Measurements from ENCODE around the gene PSMD12.

DNA sequence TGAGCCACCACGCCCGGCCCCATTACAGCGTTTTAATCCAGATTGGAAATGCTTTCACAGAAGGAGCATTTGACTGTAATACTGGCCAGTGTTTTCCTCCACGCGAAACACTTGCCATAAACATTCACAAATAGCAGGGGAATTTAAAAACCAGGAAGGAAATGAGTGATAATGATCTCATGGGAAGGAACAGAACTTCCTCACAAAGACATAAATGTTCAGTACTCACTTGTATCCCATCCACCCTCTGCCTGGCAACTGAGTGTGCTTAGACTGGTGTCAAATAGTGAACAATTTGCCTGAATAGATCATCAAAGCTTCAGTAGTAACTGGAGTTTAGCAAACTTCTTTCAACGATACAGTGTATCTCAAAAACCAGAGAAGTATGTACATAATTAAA is 54.1 kb downstream of the PSMD12 start:
- TF ChIP-seq, protein P1, sequence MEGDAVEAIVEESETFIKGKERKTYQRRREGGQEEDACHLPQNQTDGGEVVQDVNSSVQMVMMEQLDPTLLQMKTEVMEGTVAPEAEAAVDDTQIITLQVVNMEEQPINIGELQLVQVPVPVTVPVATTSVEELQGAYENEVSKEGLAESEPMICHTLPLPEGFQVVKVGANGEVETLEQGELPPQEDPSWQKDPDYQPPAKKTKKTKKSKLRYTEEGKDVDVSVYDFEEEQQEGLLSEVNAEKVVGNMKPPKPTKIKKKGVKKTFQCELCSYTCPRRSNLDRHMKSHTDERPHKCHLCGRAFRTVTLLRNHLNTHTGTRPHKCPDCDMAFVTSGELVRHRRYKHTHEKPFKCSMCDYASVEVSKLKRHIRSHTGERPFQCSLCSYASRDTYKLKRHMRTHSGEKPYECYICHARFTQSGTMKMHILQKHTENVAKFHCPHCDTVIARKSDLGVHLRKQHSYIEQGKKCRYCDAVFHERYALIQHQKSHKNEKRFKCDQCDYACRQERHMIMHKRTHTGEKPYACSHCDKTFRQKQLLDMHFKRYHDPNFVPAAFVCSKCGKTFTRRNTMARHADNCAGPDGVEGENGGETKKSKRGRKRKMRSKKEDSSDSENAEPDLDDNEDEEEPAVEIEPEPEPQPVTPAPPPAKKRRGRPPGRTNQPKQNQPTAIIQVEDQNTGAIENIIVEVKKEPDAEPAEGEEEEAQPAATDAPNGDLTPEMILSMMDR (IDR thresholded peaks at IDR 0.05; ENCODE audit: low read length): no peak
- no peak for TF ChIP-seq EZH2 (IDR thresholded peaks at IDR 0.05; ENCODE audit: borderline replicate concordance, low read length)
